Gastrocnemius medialis (tissue), 4 donors: ENCODE data around the gene NAA25.

Experiments
- CTCF ChIP-seq, 5 experiments: fragments of 450-650 bp in 3 of 5; fragments of 200-600 bp in 2 of 5; sonication (generic) in 2 of 5; IDR thresholded peaks in 4 of 5; conservative IDR thresholded peaks in 1 of 5; 1 replicate in 4 of 5; 2 replicates in 1 of 5; pipeline ENCODE4 v1.5.1; 2016 to 2019; ENCODE audit warnings: antibody characterized with exemption in 5 of 5, mild to moderate bottlenecking in 3 of 5, moderate library complexity in 3 of 5
- POLR2A ChIP-seq, 2 donors: fragments of 450-650 bp; IDR thresholded peaks; one replicate each; pipeline ENCODE4 v1.6.1; 2017; ENCODE audit warnings: antibody characterized with exemption in 2 of 2, mild to moderate bottlenecking in 2 of 2, moderate library complexity in 2 of 2

GRCh38 chr12:112111931-112112330 lies 3.3 kb upstream of the NAA25 start:
- TF ChIP-seq CTCF (IDR thresholded peaks at IDR 0.05 in 4 of 5, conservative IDR thresholded peaks at IDR 0.05 in 1 of 5) (no peak), POLR2A (IDR thresholded peaks at IDR 0.05) (no peak)
